RWPE2 (cell line): ENCODE results near the gene GPR31.

ENCODE experiments used
- ATAC-seq: fragments of 200-7000 bp; cut with Tn5 transposase; 3 replicates; pipeline ENCODE4 v1.9.1; 2021; ENCODE audit warnings: low read depth
- DNase-seq: peaks from one replicate; pipeline ENCODE4 v3.0.0-alpha.2; 2020; ENCODE audit warnings: low spot score
- H3K27ac ChIP-seq: fragments of 450-650 bp; 2 replicates; pipeline ENCODE4 v1.5.1; 2017; ENCODE audit warnings: mild to moderate bottlenecking; ENCODE audit not compliant: poor library complexity, severe bottlenecking
- H3K27me3 ChIP-seq: fragments of 250-450 bp; sonication (Bioruptor Pico); 2 replicates; pipeline ENCODE4 v1.5.1; 2021; ENCODE audit warnings: mild to moderate bottlenecking, moderate library complexity; ENCODE audit not compliant: insufficient read depth, poor library complexity, severe bottlenecking
- H3K36me3 ChIP-seq: fragments of 250-450 bp; sonication (Bioruptor Pico); 2 replicates; pipeline ENCODE4 v1.5.1; 2020; ENCODE audit warnings: low read depth, mild to moderate bottlenecking, moderate library complexity
- H3K4me1 ChIP-seq: fragments of 250-450 bp; sonication (Bioruptor Pico); 2 replicates; pipeline ENCODE4 v1.5.1; 2021; ENCODE audit warnings: mild to moderate bottlenecking, moderate library complexity; ENCODE audit not compliant: insufficient read depth, poor library complexity, severe bottlenecking
- H3K4me3 ChIP-seq: fragments of 250-450 bp; sonication (Bioruptor Pico); 2 replicates; pipeline ENCODE4 v1.5.1; 2021; ENCODE audit warnings: mild to moderate bottlenecking, moderate library complexity; ENCODE audit not compliant: severe bottlenecking
- H3K9me3 ChIP-seq: fragments of 250-450 bp; sonication (Bioruptor Pico); 2 replicates; pipeline ENCODE4 v1.5.1; 2021; ENCODE audit warnings: mild to moderate bottlenecking, moderate library complexity; ENCODE audit not compliant: severe bottlenecking
- CTCF ChIP-seq: fragments of 450-650 bp; IDR thresholded peaks from one replicate; pipeline ENCODE4 v1.5.1; 2017; ENCODE audit warnings: mild to moderate bottlenecking, moderate library complexity; ENCODE audit not compliant: poor library complexity, severe bottlenecking

The GPR31 gene

GRCh38 chr6:167137081-167137480 lies 20.7 kb downstream of the GPR31 start:
- Histone ChIP-seq H3K4me1 (no peaks in the 10 kb centered on the region), H3K36me3 (no peaks in the 10 kb centered on the region), H3K4me3 (no peak overlapping the region), H3K9me3 (no peaks in the 10 kb centered on the region), H3K27ac (no peak overlapping the region), H3K27me3 (peaks cover 5% of the 10 kb centered on the region)
- no peak for TF ChIP-seq CTCF
- DNase-seq: no peak
- no peak for ATAC-seq

- no peaks in the 10 kb centered on the region for H3K4me1 ChIP-seq
- H3K9me3 ChIP-seq: no peaks in the 10 kb centered on the region
- DNase-seq (no peak), ATAC-seq (no peak)
- no peak overlapping the region for H3K27ac ChIP-seq
- H3K36me3 ChIP-seq: no peaks in the 10 kb centered on the region
- H3K4me3 ChIP-seq: no peak overlapping the region
- TF ChIP-seq CTCF: no peak
- H3K27me3 ChIP-seq: peaks cover 5% of the 10 kb centered on the region
Measured at GRCh38 chr6:167136376-167136775, 21.4 kb downstream of the GPR31 start.

DNA sequence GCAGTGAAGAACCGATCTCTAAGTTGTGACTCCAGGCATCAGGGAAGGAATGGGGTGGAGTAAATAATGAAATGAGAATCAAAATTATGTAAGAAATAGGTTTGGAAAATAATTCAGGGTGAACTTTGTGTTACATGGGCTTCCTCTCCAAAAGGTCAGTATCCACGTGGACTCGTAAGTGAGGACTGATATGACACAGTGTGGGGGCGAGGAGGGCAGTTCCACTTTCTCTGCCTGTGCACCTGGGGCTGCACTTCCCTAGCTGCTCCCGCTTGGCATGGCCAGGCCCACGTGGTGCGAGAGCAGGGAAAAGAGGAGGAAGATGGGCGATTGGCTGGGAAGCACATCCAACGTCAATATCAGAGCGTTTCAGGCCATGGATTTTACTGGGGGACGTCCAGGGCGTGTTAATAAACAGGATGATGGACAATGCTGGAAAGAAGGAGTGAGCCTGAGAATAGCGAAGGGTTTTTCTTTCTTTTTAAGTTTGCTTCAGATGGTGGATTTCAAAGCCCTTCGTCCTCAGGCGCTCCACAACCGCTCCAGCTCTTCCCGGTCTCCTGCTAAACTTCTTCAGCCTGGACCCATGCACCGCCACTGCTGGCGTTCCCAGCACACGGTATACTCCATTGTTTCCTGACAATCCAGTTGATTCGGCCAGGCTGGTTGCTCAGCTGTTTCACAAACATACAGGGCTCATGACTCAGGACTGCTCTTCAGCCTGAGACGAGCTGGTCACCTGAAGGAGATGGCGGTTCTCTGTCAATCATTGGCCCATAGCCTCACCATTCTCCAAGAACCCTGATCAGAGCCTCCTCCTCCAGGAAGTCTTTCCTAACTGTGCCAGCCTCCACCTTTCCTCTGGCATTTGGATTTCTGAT lies 23.1 kb downstream of the GPR31 start:
- Histone ChIP-seq H3K4me1 (no peaks in the 10 kb centered on the region), H3K27me3 (peaks cover 4% of the 10 kb centered on the region), H3K27ac (no peak overlapping the region), H3K4me3 (no peak overlapping the region), H3K36me3 (no peaks in the 10 kb centered on the region), H3K9me3 (no peaks in the 10 kb centered on the region)
- no peak for TF ChIP-seq CTCF
- DNase-seq (no peak), ATAC-seq (no peak)

DNA sequence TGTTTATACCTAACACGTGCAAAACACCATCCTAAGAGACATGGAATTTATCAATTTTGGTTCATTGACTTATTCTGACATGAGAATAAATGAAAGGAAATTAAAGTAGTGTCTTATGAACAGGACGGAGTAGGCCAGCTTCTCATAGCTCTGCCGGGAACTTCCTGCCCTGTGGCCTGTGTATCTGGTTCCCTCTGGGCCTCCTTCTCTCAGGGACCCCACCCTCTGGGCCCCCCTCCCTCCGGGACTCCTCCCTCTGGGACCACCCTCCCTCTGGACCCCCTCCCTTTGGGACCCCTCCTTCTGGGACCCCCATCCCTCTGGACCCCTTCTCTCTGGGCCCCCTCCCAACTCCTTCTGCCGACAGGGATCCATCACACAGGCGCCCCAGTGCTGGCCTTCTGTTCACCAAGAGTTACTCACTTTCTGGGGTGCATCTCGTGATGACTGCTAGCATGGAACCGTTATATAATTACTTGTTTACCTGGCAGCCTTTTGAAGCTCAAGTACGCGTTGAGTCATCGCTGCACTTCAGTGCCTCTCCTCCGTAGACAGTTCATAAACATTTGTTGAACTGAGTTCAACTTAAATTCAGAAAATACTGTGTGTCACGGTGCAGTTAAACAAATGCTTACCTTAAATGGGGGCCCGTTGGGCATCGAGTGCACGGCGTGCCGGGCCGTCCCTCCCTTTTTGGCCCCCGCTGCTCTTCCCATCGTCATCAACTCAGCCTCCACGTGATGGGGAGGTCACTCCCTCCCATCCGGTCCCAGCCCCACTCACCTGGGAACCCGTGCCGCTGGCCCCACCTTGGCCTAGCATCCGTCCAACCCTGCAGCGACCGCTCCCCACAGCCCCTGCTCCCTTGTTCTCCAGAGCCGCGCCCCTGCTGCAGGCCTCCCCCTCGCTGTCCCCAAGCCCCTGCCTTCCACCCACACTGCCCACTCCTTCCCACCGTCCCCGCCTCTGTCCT lies 26.8 kb downstream of the GPR31 start:
- ATAC-seq (no peak), DNase-seq (no peak)
- Histone ChIP-seq H3K4me1 (no peaks in the 10 kb centered on the region), H3K27ac (no peak overlapping the region), H3K27me3 (no peaks in the 10 kb centered on the region), H3K4me3 (no peak overlapping the region), H3K36me3 (no peaks in the 10 kb centered on the region), H3K9me3 (no peaks in the 10 kb centered on the region)
- no peak for TF ChIP-seq CTCF
